T-helper 1 cell (primary cell): Measurements from ENCODE around the gene ZNF527.
"Not testable (repeated sequence)": the region's sequence is repeated elsewhere in the genome, so short reads cannot be mapped to it uniquely, and the experiment has no call there.

ENCODE experiments used
- DNase-seq, 5 donors: peaks; one replicate each; pipeline ENCODE4 v3.0.0-alpha.2; 2012 to 2020
- total RNA-seq, 4 donors: gene quantifications; one replicate each; lab custom pipeline; 2026; lab: John Stamatoyannopoulos, UW

Gene ZNF527
- 19.1 to 22.8 (median 19.6) reads per million in 4 donors for total RNA-seq

DNA sequence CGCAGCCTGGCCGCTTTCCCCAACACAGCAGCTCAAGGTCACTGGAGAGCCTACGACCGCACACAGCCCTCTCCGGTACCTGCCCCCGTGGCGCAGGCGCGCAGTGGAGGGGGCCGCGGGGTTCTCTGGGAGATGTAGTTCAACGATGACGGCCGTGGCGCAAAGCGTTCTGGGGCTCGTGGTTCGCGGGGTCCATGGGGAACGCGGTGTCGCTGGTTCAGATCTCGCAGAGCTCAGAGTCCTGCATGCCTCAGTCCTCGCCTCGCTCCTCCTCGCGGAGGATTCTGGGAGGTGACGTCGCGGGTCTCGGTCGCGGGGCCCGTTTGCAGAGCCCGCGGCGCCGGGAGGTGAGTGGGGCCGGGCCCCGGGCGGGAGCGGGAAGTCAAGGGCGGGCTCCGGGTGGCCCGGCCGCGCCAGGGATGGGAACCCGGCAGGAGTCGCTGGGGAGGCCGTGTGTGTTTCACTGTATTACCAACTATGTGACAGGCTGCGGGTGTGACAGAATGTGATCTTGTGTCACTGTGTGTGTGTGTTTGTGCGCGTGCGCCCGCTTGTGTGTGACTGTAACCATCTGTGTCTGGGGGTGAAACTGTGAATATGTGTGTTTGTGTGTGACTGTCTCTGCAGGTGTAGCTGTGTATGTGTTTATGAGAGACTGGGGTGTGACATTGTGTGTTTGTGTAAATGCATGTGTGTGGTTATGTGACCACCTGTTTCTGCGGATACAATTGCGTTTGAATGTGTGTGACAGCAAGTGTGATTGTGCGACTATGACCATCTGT is at the start of gene ZNF527:
TSS of gene ZNF527 (plus strand) at position 220 of the 782 bp plus-strand sequence. CDS start 3,100 bp downstream, outside the sequence.
- peak; percentile 92 to 97 (median 95) for DNase-seq

DNA sequence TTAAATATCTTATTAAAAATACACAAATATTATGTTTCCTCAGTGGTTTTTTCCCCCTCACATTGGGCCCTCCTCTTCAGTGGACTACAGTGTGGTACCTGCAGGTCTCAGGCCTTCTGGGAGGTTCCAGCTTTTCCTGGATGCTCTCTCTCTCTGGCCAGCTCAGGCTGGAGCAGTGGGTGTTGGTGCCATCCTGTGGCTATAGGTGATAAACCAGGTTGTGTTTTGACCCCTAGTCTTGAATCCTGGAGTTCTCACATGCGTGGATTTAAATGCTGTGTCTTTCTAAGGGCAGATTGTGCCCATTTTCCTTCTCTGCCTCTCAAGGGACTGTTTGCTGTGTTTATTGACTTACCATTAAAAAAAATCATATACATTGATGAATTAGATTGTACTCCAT is 41.2 kb upstream of the ZNF527 start:
- no peak for DNase-seq

DNA sequence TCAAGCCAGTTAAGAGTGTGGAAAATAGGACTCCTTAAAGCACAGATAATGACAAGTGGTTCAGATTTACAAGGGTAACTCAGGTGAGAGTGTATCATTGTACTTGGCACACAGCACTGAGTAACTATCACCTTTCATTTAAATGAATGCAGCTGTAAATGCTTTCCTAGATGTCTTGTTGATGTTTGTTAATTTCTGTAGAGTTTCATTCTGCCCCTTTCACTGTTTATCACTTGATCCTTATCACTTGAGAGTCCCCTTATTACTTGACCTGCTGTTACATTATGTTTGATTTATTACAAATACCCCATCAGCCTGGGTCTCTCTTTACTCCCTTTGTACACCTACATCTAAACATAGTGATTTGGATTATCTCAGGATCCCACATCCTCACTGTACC is 38.1 kb upstream of the ZNF527 start:
- no peak for DNase-seq

DNA sequence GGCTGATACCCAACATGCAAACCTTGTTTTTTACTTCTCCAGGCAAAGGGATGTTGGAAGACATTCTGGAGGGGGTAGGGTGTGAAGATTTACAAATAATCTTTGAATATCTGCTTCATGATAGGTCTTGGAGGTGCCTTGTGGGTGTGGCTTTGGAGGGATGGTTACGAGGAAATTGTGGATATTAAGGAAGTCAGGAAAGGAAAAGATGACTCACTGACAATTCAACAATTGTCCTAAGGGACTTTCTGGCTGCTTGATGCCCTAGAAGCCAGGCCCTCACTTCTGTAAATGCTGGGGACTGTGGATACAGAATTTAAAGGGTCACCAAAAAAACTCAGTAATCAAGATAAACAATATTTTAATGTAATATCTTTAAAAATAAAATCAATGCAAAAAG is 37.4 kb upstream of the ZNF527 start:
- DNase-seq: no peak

DNA sequence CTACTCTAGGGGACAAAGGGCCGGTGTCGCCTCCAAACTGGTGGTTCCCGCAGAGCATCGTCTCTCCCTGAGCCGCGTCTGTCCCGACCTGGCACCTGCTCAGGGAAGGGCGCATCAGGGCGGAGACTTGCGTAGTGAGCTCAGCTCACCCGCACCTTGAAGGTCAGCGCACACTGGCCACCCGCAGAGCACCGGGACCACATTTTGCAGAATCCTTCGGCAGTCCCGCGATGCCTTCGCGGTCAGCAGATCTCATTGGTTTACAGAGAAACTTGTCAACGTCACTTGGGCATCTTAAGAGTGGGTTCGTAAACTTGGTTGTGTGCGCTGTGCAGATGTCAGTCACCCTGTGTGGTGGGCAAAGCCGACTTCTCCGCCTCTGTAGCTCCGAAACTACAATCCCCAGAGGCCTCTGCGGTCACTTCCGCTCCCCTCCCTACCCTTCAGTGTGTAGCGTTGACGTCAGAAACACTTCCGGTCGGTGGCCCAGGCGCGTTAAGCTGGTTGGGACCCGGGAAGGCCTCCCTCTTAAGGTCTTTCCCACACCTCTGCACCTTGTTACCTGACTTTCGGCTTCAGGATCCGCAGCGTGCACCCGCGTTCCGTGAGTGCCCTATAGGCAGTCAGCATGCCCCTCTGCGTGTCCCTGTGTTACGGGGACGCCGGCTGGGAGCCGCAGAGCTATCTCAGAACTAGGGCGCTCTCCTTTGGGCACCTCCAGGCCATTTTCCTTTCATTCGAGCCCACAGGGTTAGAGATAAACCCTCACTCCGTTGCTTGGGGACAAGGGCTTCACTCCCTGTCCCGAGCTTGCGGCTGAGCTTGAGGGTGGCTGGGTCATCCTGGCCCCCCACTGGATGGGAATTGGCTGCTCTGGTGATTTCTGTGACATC is 36.5 kb upstream of the ZNF527 start:
- peak; percentile 78 to 90 (median 84) for DNase-seq

DNA sequence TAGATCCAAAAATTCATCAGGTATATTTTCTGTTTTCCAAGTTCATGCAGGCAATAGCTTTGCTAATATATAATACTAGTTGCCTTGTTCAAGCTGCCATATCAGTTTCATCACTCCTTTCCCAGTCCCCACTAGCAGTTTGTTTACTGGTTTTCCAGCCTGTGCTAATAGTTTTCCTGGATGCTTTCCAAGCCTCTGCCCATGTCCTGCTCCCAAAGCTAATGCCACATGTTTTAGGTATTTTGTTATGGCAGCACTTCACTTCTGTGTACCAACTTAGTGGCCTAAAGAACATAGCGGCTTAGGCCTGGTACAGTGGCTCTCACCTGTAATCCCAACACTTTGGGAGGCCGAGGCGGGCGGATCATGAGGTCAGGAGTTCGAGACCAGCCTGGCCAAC is 28.1 kb upstream of the ZNF527 start:
- no peak for DNase-seq

DNA sequence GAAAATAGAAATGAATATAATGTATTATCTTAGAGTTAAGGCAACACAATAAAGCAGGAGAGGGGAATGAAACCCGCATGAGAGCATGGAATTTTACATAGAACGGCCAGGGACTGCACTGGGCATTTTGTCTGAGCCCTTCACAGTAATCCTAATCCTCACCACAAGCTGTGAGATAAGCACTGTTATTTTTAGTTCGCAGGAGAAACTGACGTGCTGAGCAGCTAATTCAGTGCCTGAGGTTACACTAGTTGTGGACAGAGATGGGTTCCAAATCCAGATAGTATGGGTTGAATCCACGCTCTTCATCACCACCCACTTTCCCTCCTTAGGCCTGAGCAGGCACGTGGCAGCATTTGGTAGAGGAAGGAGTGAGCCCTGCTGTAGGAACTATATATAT is 24.8 kb upstream of the ZNF527 start:
- DNase-seq: no peak

DNA sequence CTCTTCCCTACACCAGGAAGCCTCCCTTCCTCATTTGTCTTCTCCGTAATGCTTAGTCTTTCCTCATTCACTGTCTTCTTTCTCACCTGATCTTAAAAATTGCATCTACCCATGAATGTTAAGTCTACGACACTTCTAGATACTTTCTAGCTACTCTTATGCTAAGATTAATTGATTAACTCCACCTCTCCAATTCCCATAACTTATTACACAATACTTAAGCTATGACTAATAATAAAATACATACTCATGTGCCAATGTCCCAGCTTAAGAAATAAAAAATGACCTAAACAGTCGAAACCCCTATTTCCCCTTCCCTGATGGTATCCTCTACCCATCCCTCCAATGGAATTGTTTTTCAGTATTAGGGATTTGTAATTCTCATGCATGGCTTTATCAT is 22.8 kb upstream of the ZNF527 start:
- DNase-seq: no peak

DNA sequence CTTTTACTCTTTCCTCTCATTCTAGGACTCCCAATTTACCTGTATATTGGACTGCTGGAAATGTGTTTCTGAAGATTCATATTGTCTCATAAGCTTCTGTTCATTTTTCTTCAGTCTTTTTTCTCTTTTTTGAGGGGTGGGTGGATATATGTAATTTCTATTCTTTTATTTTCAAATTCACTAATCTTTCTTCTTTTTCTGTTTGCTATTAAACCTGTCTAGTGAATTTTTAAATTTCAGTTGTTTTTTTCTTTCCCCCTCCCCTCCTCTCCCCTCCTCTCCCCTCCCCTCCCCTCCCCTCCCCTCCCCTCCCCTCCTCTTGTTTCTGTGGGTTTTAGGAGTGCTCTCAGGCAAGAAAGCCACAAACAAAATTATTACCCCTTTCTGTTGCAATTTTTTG is 16.9 kb upstream of the ZNF527 start:
- DNase-seq: no peak

DNA sequence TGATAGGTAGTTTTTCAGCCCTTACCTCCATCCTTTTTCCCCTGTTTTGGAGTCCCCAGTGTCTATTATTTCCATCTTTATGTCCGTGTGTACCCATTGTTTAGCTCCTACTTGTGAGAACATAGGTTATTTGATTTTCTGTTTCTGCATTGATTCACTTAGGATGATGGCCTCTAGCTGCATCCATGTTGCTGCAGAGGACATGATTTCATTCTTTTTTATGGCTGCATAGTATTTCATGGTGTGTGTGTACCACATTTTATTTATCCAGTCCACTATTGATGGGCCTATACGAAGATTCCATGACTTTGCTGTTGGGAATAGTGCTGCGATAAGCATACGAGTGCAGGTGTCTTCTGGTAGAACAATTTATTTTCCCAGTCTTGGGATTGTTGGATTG is 15.0 kb upstream of the ZNF527 start:
- no peak for DNase-seq

DNA sequence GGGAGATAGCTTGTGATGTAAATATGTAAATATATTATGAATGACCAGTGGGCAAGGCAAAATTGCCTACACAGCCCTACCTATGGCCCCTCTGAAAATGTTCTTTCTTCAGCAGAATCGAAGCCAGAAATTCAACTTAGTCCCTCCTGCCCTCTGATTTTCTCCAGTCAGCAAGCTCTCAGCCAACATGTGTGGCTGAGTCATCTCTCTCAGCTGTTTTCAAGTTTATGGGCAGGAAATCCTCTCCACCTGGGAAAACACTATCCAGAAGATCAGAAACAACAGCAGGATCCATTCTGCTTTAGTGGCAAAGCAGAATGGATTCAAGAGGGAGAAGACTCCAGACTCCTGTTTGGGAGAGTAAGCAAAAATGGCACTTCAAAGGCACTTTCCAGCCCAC is 8.9 kb upstream of the ZNF527 start:
- no peak for DNase-seq

DNA sequence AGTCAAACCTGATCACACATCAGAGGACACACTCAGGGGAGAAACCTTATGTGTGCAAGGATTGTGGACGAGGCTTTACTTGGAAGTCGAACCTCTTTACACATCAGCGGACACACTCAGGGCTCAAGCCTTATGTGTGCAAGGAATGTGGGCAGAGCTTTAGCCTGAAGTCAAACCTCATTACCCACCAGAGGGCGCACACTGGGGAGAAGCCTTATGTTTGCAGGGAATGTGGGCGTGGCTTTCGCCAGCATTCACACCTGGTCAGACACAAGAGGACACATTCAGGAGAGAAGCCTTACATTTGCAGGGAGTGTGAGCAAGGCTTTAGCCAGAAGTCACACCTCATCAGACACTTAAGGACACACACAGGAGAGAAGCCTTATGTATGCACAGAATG is 8.2 kb upstream of the ZNF527 start:
- no peak for DNase-seq

DNA sequence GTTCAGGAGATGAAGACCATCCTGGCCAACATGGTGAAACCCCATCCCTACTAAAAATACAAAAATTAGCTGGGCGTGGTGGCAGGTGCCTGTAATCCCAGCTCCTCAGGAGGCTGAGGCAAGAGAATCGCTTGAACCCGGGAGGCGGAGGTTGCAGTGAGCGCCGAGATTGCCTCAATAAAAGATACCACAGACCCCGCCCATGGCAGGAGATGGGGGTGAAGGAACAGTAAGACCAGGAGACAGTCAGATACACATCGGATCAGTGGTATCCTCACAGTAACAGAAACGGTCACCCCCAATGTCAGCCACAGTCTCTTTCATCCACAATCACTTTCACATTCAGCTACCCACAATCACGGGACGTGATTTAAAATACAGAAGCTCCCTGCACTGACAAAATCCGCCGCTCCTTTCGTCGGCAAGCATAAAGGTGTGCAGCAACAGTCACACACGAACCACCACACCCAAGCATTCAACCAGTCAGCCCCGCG is 466 bp upstream of the ZNF527 start:
- not testable (repeated sequence) for DNase-seq

DNA sequence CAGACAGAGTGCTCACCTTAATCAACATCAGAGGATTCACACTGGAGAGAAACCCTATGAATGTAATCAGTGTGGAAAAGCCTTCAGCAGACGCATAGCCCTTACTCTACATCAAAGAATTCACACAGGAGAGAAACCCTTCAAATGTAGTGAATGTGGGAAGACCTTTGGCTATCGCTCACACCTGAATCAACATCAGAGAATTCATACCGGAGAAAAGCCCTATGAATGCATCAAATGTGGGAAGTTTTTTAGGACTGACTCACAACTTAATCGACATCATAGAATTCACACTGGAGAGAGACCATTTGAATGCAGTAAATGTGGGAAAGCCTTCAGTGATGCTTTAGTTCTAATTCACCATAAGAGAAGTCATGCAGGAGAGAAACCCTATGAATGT is 18.3 kb downstream of the ZNF527 start:
- no peak for DNase-seq

DNA sequence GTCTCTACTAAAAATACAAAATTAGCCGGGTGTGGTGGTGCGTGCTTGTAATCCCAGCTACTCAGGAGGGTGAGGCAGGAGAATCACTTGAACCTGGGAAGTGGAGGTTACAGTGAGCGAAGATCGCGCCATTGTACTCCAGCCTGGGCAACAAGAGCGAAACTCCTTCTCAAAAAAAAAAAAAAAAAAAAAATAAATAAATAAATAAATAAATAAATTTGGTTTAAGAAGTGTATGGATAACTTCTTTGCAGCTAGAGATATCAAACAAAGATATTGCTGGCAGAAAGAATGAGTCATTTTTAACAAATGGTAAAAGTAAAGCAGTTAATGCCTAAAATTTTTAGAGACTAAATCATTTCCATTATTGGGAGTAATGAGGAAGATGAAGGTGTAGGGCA is 20.5 kb downstream of the ZNF527 start:
- not testable (repeated sequence) for DNase-seq

DNA sequence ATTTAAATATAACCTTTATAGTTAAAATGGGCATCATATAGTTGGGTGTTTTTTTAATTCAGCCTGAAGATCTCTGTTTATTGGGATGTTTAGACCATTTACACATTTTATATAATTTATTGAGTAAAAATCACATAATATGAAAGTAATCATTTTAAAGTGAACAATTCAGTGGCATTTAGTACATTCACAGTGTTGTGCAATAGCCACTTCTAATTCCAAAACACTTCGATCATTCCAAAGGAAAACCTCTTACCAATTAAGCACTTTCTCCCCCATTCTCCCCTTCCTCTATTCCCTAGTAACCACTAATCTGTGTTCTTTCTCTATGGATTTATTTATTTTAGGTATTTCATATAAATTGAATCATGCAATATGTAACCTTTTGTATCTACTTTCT is 30.2 kb downstream of the ZNF527 start:
- DNase-seq: no peak

DNA sequence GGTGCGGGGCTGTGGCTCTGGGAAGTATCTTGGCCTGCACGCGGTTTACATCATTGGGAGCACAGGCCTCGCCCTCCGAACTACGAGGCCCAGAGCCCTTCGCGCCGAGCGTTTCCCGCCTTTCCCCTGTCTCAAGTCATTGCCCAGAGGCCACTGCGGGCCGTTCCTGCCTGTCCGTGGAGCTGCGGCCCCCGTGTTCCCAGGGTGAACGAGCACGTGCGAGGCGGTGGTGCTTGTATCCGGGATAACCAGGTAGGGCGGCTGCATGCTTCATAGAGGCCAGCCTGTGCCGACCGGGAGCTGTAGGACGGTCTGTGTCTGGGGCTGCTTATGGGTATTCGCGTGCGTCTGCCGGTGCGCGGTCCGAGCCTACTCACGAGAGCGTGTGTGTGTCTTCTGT is 32.5 kb downstream of the ZNF527 start:
- DNase-seq: no peak

DNA sequence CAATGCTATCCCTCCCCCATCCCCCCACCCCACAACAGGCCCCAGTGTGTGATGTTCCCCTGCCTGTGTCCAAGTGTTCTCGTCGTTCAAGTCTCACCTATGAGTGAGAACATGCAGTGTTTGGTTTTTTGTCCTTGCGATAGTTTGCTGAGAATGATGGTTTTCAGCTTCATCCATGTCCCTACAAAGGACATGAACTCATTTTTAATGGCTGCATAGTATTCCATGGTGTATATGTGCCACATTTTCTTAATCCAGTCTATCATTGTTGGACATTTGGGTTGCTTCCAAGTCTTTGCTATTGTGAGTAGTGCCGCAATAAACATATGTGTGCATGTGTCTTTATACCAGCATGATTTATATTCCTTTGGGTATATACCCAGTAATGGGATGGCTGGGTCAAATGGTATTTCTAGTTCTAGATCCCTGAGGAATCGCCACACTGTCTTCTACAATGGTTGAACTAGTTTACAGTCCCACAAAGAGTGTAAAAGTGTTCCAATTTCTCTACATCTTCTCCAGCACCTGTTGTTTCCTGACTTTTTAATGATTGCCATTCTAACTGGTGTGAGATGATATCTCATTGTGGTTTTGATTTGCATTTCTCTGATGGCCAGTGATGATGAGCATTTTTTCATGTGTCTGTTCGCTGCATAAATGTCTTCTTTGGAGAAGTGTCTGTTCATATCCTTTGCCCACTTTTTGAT is 35.4 kb downstream of the ZNF527 start:
- DNase-seq: not testable (repeated sequence)

DNA sequence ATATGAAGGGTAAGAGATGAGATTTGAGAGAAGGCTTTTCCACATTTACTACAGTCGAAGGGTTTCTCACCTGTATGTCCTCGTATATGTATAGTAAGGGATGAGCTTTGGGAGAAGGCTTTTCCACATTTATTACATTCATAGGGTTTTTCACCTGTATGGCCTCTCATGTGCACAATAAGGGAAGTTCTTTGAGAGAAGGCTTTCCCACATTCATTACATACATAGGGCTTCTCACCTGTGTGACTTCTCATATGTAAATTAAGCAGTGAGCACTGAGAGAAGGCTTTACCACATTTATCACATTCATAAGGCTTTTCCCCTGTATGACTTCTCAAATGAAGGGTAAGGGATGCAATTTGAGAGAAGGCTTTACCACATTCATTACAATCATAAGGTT is 41.8 kb downstream of the ZNF527 start:
- DNase-seq: no peak

DNA sequence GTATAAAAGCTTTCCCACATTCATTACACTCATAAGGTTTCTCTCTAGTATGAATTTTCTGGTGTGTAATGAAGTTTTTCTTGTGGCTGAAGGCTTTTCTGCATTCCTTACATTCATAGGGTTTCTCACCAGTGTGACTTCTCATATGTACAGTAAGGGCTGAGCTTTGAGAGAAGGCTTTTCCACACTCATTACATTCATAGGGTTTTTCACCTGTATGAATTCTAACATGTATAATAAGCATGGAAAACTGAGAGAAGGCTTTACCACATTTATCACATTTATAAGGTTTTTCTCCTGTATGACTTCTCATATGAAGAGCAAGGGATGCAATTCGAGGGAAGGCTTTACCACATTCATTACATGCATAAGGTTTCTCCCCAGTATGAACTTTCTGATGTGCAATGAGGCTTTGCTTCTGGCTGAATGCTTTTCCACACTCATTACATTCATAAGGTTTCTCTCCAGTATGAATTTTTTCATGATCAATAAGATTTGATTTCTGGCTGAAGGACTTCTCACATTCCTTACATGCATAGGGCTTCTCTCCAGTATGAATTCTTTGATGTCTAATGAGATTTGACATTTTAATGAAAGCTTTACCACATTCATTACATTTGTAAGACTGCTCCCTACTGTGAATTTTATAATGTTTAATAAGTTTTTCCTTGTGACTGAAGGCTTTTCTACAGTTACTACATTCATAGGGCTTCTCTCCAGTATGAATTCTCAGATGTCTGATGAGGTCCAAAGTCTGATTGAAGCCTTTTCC is 42.6 kb downstream of the ZNF527 start:
- DNase-seq: no peak
